Measurements from ENCODE around the gene ADNP2.

ADNP2 gene

DNA sequence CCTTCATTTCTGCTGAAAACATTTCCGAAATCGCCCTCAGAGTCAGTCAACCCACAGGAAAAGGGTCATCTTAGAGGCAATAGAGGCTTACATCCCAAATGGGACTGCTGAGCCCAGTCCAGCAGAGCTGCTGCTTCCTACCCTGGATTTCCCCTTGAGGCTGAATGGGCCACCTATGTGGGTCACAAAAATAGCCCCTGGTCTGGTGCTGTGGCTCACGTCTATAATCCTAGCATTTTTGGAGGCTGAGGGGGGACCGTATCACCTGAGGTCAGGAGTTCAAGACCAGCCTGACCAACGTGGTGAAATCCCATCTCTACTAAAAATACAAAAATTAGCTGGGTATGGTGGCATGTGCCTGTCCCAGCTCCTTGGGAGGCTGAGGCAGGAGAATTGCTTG, 49.3 kb downstream of the ADNP2 start (continued):
- TF ChIP-seq CSRNP3 (CRISPR knock-in tag; IDR thresholded peaks at IDR 0.05) (no peak), TOX (CRISPR knock-in tag; IDR thresholded peaks at IDR 0.05; ENCODE audit: borderline replicate concordance) (no peak), ARNTL (CRISPR knock-in tag; IDR thresholded peaks at IDR 0.05; ENCODE audit: borderline replicate concordance, low read depth) (no peak), ZFP30 (CRISPR knock-in tag; IDR thresholded peaks at IDR 0.05) (no peak)

DNA sequence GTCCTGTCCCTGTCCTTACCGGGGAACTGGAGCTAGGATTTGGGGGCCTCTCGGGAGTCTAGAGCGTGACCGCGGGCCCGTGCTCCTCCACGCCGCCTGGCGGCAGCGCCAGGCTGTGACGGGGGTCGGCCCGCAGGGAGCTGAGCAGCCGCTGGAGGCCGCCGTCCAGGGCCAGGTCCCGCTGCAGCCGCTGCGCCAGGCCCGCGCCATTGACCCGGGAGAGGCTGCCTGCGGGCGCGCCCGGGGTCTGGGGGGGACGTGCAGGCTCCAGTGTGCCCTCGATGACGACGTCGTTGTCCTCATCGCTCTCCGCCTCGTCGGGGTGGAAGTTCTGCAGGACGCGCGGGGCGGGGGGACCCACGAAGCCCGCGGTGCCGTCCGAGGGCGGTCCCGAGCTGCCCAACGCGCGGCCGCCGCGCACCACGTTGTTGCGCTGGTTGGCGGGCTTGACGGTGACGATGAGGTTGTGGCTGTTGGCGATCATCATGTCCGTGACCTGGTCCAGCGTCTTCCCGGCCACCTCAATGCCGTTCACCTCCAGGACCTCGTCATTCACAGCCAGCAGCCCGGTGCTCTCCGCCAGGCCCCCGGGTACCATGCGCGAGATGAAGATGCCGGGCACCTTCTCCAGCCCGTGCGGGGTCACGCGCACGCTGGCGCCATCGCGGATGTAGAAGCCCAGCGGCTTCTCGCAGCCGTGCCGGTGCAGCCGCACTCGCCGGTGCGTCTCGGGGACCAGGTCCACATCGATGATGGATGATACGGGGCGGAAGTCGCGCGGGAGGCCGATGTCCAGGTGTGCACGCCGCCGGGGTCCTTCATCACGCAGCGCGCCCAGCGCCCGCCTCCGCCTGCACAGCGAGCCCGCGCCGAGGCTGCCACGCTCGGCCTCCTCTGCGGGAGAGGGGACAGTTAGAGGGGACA, 50.9 kb downstream of the ADNP2 start:
- no peak for ATAC-seq
- no peak for TF ChIP-seq PPARA (CRISPR knock-in tag; IDR thresholded peaks at IDR 0.05; ENCODE audit: borderline replicate concordance)
- TF ChIP-seq ZC3H10 (CRISPR knock-in tag; IDR thresholded peaks at IDR 0.05) = no peak
- TF ChIP-seq GLIS3 (CRISPR knock-in tag; IDR thresholded peaks at IDR 0.05) = no peak
- no peak for TF ChIP-seq ZNF70 (CRISPR knock-in tag; IDR thresholded peaks at IDR 0.05)
- TF ChIP-seq ZNF565 (CRISPR knock-in tag; conservative IDR thresholded peaks at IDR 0.05; ENCODE audit: low read depth) = no peak
- TF ChIP-seq, protein P1, sequence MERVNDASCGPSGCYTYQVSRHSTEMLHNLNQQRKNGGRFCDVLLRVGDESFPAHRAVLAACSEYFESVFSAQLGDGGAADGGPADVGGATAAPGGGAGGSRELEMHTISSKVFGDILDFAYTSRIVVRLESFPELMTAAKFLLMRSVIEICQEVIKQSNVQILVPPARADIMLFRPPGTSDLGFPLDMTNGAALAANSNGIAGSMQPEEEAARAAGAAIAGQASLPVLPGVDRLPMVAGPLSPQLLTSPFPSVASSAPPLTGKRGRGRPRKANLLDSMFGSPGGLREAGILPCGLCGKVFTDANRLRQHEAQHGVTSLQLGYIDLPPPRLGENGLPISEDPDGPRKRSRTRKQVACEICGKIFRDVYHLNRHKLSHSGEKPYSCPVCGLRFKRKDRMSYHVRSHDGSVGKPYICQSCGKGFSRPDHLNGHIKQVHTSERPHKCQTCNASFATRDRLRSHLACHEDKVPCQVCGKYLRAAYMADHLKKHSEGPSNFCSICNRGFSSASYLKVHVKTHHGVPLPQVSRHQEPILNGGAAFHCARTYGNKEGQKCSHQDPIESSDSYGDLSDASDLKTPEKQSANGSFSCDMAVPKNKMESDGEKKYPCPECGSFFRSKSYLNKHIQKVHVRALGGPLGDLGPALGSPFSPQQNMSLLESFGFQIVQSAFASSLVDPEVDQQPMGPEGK (CRISPR knock-in tag; IDR thresholded peaks at IDR 0.05; ENCODE audit: borderline replicate concordance) = no peak
- no peak for TF ChIP-seq ZFP3 (CRISPR knock-in tag; IDR thresholded peaks at IDR 0.05)
- TF ChIP-seq OSR1 (CRISPR knock-in tag; IDR thresholded peaks at IDR 0.05) = no peak

DNA sequence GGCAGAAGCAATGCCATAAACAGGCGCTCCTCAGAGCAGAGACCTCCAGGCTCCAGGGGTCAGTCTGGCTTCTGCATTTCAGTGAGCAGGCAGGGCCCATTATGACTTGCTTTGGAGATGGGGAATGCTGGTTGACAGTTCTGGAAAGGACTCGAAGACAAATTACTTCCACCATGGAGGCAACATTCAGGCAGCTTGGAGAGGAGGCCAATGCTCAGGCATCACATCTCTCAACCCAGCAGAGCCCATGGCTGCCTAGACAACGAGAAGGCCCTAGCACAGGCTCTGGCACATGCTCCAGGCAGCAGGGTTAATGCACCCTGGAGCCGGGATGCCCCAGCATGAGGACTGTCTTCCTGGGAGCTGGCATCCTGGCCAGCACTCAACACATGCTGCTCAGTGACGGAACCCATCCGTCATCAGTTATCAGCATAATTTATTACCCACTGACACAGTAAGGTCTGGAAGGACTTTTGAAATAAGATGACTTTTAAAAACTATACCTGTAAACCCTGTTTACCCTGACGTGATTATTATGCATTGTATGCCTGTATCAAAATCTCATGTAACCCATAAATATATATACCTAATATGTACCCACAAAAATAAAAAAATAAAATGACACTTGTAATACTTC, 52.8 kb downstream of the ADNP2 start:
- TF ChIP-seq GLIS3 (CRISPR knock-in tag; IDR thresholded peaks at IDR 0.05) (no peak), SNAI2 (CRISPR knock-in tag; IDR thresholded peaks at IDR 0.05) (no peak), TOX (CRISPR knock-in tag; IDR thresholded peaks at IDR 0.05; ENCODE audit: borderline replicate concordance) (no peak), CSRNP3 (CRISPR knock-in tag; IDR thresholded peaks at IDR 0.05) (no peak), ISL1 (CRISPR knock-in tag; IDR thresholded peaks at IDR 0.05) (no peak), ZFP30 (CRISPR knock-in tag; IDR thresholded peaks at IDR 0.05) (no peak), ARNTL (CRISPR knock-in tag; IDR thresholded peaks at IDR 0.05; ENCODE audit: borderline replicate concordance, low read depth) (no peak), ZFP3 (CRISPR knock-in tag; IDR thresholded peaks at IDR 0.05) (no peak), OSR1 (CRISPR knock-in tag; IDR thresholded peaks at IDR 0.05) (no peak), PPARA (CRISPR knock-in tag; IDR thresholded peaks at IDR 0.05; ENCODE audit: borderline replicate concordance) (no peak), ZNF8 (CRISPR knock-in tag; IDR thresholded peaks at IDR 0.05) (no peak), ZNF565 (CRISPR knock-in tag; conservative IDR thresholded peaks at IDR 0.05; ENCODE audit: low read depth) (no peak), ZC3H10 (CRISPR knock-in tag; IDR thresholded peaks at IDR 0.05) (no peak), ZNF70 (CRISPR knock-in tag; IDR thresholded peaks at IDR 0.05) (no peak), CREB5 (CRISPR knock-in tag; IDR thresholded peaks at IDR 0.05; ENCODE audit: low read depth) (no peak), BACH2 (CRISPR knock-in tag; IDR thresholded peaks at IDR 0.05; ENCODE audit: borderline replicate concordance) (no peak)
- TF ChIP-seq, protein P2, sequence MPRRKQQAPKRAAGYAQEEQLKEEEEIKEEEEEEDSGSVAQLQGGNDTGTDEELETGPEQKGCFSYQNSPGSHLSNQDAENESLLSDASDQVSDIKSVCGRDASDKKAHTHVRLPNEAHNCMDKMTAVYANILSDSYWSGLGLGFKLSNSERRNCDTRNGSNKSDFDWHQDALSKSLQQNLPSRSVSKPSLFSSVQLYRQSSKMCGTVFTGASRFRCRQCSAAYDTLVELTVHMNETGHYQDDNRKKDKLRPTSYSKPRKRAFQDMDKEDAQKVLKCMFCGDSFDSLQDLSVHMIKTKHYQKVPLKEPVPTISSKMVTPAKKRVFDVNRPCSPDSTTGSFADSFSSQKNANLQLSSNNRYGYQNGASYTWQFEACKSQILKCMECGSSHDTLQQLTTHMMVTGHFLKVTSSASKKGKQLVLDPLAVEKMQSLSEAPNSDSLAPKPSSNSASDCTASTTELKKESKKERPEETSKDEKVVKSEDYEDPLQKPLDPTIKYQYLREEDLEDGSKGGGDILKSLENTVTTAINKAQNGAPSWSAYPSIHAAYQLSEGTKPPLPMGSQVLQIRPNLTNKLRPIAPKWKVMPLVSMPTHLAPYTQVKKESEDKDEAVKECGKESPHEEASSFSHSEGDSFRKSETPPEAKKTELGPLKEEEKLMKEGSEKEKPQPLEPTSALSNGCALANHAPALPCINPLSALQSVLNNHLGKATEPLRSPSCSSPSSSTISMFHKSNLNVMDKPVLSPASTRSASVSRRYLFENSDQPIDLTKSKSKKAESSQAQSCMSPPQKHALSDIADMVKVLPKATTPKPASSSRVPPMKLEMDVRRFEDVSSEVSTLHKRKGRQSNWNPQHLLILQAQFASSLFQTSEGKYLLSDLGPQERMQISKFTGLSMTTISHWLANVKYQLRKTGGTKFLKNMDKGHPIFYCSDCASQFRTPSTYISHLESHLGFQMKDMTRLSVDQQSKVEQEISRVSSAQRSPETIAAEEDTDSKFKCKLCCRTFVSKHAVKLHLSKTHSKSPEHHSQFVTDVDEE (CRISPR knock-in tag; IDR thresholded peaks at IDR 0.05) = no peak
- TF ChIP-seq, protein P1 (CRISPR knock-in tag; IDR thresholded peaks at IDR 0.05; ENCODE audit: borderline replicate concordance) = no peak
- no peak for ATAC-seq
